A549 (cell line): ENCODE measurements around the gene BCAS4. TPM values are rescaled to one million over a fixed set of nuclear protein-coding genes. Genes with fewer than 3 reads are reported as not detected.

Experiments used
- ATAC-seq, 2 experiments: fragments of 200-7000 bp in 1 of 2; fragments of >200 bp in 1 of 2; cut with Nextera tagmentation in 1 of 2; cut with Tn5 transposase in 1 of 2; 3 replicates each; pipeline versions ENCODE4 v1.8.0 to v1.9.1; 2018 to 2020; ENCODE audit warnings: mild to moderate bottlenecking in 1 of 2, moderate library complexity in 1 of 2
- CTCF ChIA-PET: fragments of 300-600 bp; sonication (Branson Sonifier 250); formaldehyde crosslinking; extraction: SDS; loops from one replicate; lab custom pipeline; 2021; ENCODE audit warnings: antibody characterized with exemption, inconsistent platforms; lab: Yijun Ruan, JAX
- POLR2A ChIA-PET: fragments of 350-600 bp; formaldehyde crosslinking; extraction: SDS; loops from one replicate; lab custom pipeline; 2021; ENCODE audit warnings: antibody characterized with exemption, inconsistent platforms; lab: Yijun Ruan, JAX
- DNase-seq, 2 experiments: peaks; one replicate each; pipeline versions ENCODE4 v3.0.0 to v3.0.0-alpha.2; 2011 to 2016; ENCODE audit warnings: low read depth in 1 of 2, low spot score in 1 of 2
- FAIRE-seq: peaks from 2 replicates; lab custom pipeline; 2011; peaks lifted over from hg19 to GRCh38; lab: Jason Lieb, UNC
- H3K27ac ChIP-seq, 2 experiments: fragments of >200 bp; sonication (Bioruptor Twin); formaldehyde crosslinking; 3 replicates each; pipeline ENCODE4 v1.5.1; 2016 to 2017
- H3K4me1 ChIP-seq: fragments of >200 bp; sonication (Bioruptor Twin); formaldehyde crosslinking; 3 replicates; pipeline ENCODE4 v1.6.1; 2016
- H3K4me2 ChIP-seq: fragments of >200 bp; sonication (Bioruptor Twin); formaldehyde crosslinking; 3 replicates; pipeline ENCODE4 v1.6.1; 2016
- H3K4me3 ChIP-seq: fragments of >200 bp; sonication (Bioruptor Twin); formaldehyde crosslinking; 3 replicates; pipeline ENCODE4 v1.5.1; 2016
- H3K9me3 ChIP-seq: fragments of >200 bp; sonication (Bioruptor Twin); formaldehyde crosslinking; 3 replicates; pipeline ENCODE4 v1.6.1; 2016
- CBX8 ChIP-seq: fragments of 200-600 bp; sonication (generic); IDR thresholded peaks from 2 replicates; pipeline ENCODE4 v1.6.1; 2016
- CHD2 ChIP-seq: fragments of 150-350 bp; IDR thresholded peaks from 2 replicates; pipeline ENCODE4 v1.6.1; 2014; ENCODE audit warnings: low read length; ENCODE audit not compliant: partially characterized antibody
- CHD4 ChIP-seq: fragments of 200-600 bp; sonication (generic); IDR thresholded peaks from 2 replicates; pipeline ENCODE4 v1.6.1; 2016; ENCODE audit warnings: antibody characterized with exemption, mild to moderate bottlenecking, borderline replicate concordance
- CTCF ChIP-seq: fragments of >200 bp; sonication (Bioruptor Twin); formaldehyde crosslinking; IDR thresholded peaks from 3 replicates; pipeline ENCODE4 v1.5.1; 2016
- ESRRA ChIP-seq: fragments of 150-350 bp; IDR thresholded peaks from 2 replicates; pipeline ENCODE4 v1.6.1; 2014; ENCODE audit warnings: mild to moderate bottlenecking, low read length, borderline replicate concordance
- FOSB ChIP-seq: fragments of 250-450 bp; sonication (Bioruptor Pico); IDR thresholded peaks from 2 replicates; pipeline ENCODE4 v1.5.0; 2020; ENCODE audit warnings: mild to moderate bottlenecking, moderate library complexity
- GATA3 ChIP-seq: IDR thresholded peaks from 2 replicates; pipeline ENCODE4 v1.6.1; 2012; ENCODE audit warnings: borderline replicate concordance
- HES2 ChIP-seq: fragments of >200 bp; sonication (Bioruptor Twin); formaldehyde crosslinking; IDR thresholded peaks from 2 replicates; pipeline ENCODE4 v1.6.1; 2016
- HEYL ChIP-seq: fragments of 250-450 bp; sonication (Bioruptor Pico); IDR thresholded peaks from 2 replicates; pipeline ENCODE4 v1.8.0; 2021; ENCODE audit warnings: mild to moderate bottlenecking, moderate library complexity
- HOXA7 ChIP-seq: fragments of 250-450 bp; sonication (Bioruptor Pico); IDR thresholded peaks from 2 replicates; pipeline ENCODE4 v1.5.0; 2020; ENCODE audit warnings: mild to moderate bottlenecking, moderate library complexity
- HOXB13 ChIP-seq: fragments of 250-450 bp; sonication (Bioruptor Pico); IDR thresholded peaks from 2 replicates; pipeline ENCODE4 v1.5.0; 2020; ENCODE audit warnings: low read depth, mild to moderate bottlenecking, moderate library complexity
- HOXB5 ChIP-seq: fragments of 250-450 bp; sonication (Bioruptor Pico); IDR thresholded peaks from 2 replicates; pipeline ENCODE4 v1.5.0; 2020; ENCODE audit warnings: mild to moderate bottlenecking, moderate library complexity
- JUNB ChIP-seq: fragments of >200 bp; sonication (Bioruptor Twin); formaldehyde crosslinking; IDR thresholded peaks from 2 replicates; pipeline ENCODE4 v1.6.1; 2016
- MAFK ChIP-seq: fragments of 450-650 bp; IDR thresholded peaks from 2 replicates; pipeline ENCODE4 v1.6.1; 2014; ENCODE audit not compliant: partially characterized antibody
- MAZ ChIP-seq: fragments of 150-350 bp; IDR thresholded peaks from 2 replicates; pipeline ENCODE4 v1.6.1; 2014; ENCODE audit warnings: antibody characterized with exemption, low read depth, low read length, borderline replicate concordance
- REST ChIP-seq: fragments of 200-600 bp; sonication (generic); IDR thresholded peaks from 2 replicates; pipeline ENCODE4 v1.6.1; 2016; ENCODE audit warnings: antibody characterized with exemption, mild to moderate bottlenecking, moderate library complexity
- SMC3 ChIP-seq: fragments of >200 bp; sonication (Bioruptor Twin); formaldehyde crosslinking; IDR thresholded peaks from 3 replicates; pipeline ENCODE4 v1.6.1; 2018; ENCODE audit warnings: inconsistent platforms
- SREBF2 ChIP-seq: fragments of 450-650 bp; IDR thresholded peaks from 2 replicates; pipeline ENCODE4 v1.6.1; 2014; ENCODE audit warnings: mild to moderate bottlenecking, moderate library complexity
- TFCP2L1 ChIP-seq: fragments of 250-450 bp; sonication (Bioruptor Pico); IDR thresholded peaks from 2 replicates; pipeline ENCODE4 v1.5.0; 2021; ENCODE audit warnings: mild to moderate bottlenecking
- TP53 ChIP-seq: fragments of 250-450 bp; sonication (Bioruptor Pico); IDR thresholded peaks from 2 replicates; pipeline ENCODE4 v1.5.0; 2021; ENCODE audit warnings: mild to moderate bottlenecking, moderate library complexity
- ZC3H11A ChIP-seq: fragments of 450-650 bp; IDR thresholded peaks from 2 replicates; pipeline ENCODE4 v1.6.1; 2014; ENCODE audit warnings: antibody characterized with exemption, mild to moderate bottlenecking
- ZSCAN20 ChIP-seq: fragments of 250-450 bp; sonication (Bioruptor Pico); IDR thresholded peaks from 2 replicates; pipeline ENCODE4 v1.8.0; 2022; ENCODE audit warnings: mild to moderate bottlenecking, moderate library complexity
- WGBS: methylation state at CpG from one replicate; pipeline ENCODE4 v1.1.6; 2017; ENCODE audit errors: missing lambda C conversion rate; 5-methylcytosine and 5-hydroxymethylcytosine counted together
- polyA plus RNA-seq, 4 experiments: library from polyadenylated mRNA; depleted of rRNA in 3 of 4; stranded (reverse); fragments of >200 nt; fragmentation: RNase III in 1 of 4; extraction: RNeasy Plus Mini Kit Qiagen cat#74134 plus additional on column Dnase treatment in 1 of 4; gene quantifications; 2 replicates in 3 of 4; 3 replicates in 1 of 4; pipeline ENCODE4 v1.2.3, GENCODE V29; 2011 to 2017

Gene BCAS4
- polyA plus RNA-seq, 2 of the 4 experiments (the other 2 are of a cell fraction) = 16.9 to 48.4 TPM

- FAIRE-seq (no peak), ATAC-seq (no peak), DNase-seq (no peak)
- H3K4me3 ChIP-seq = no peak overlapping the region
- CTCF ChIA-PET = interaction anchor here (0.6 to 1.2 kb wide), 4 partner anchors 8 to 1145 kb away, joined by 3 to 4 read pairs (median 3); partner anchors contain the start of gene BCAS4
- TF ChIP-seq MAZ (no peak), HEYL (CRISPR knock-in tag) (no peak), SMC3 (no peak), SREBF2 (no peak)
- H3K4me2 ChIP-seq = no peak overlapping the region
- no peak overlapping the region for H3K27ac ChIP-seq
- no peaks in the 10 kb centered on the region for H3K4me1 ChIP-seq
- POLR2A ChIA-PET = interaction anchor here (0.5 kb wide), 1 partner anchor 55 kb away, joined by 4 read pairs; no protein-coding TSS in a partner anchor
- WGBS = 90% methylated on average over 6 of the region's 6 CpGs
- no peaks in the 10 kb centered on the region for H3K9me3 ChIP-seq
Measured at GRCh38 chr20:50865114-50865513, 70.3 kb downstream of the BCAS4 start.

GRCh38 chr20:50865591-50865990, 70.7 kb downstream of the BCAS4 start:
- ATAC-seq (no peak; a peak in 1 of 6 replicates), FAIRE-seq (no peak), DNase-seq (no peak)
- 88% methylated on average over 4 of the region's 7 CpGs for WGBS
- Histone ChIP-seq H3K9me3 (no peaks in the 10 kb centered on the region), H3K4me2 (no peak overlapping the region), H3K4me3 (no peak overlapping the region), H3K27ac (no peak overlapping the region), H3K4me1 (no peaks in the 10 kb centered on the region)
- TF ChIP-seq TP53 (CRISPR knock-in tag) = no peak
- TF ChIP-seq ZSCAN20 (CRISPR knock-in tag) = no peak
- TF ChIP-seq MAFK = no peak
- TF ChIP-seq GATA3 = no peak
- CTCF ChIA-PET = interaction anchor here (0.6 to 1.6 kb wide), 7 partner anchors 8 to 1144 kb away, joined by 3 to 7 read pairs (median 3); partner anchors contain the start of gene BCAS4
- POLR2A ChIA-PET = interaction anchor here (0.5 kb wide), 1 partner anchor 54 kb away, joined by 4 read pairs; no protein-coding TSS in a partner anchor

- no peak overlapping the region for H3K4me2 ChIP-seq
- POLR2A ChIA-PET = no interaction called here
- DNase-seq = no peak
- 94% methylated on average over 10 of the region's 12 CpGs for WGBS
- ATAC-seq = peak in 1 of 2 experiments; percentile 22; a peak in 2 of 6 replicates
- FAIRE-seq = no peak
- H3K4me3 ChIP-seq = no peak overlapping the region
- CTCF ChIA-PET = interaction anchor here (0.7 to 1.6 kb wide), 7 partner anchors 7 to 72 kb away, joined by 3 to 7 read pairs (median 3); partner anchors contain the start of gene BCAS4
- H3K27ac ChIP-seq = no peak overlapping the region
- TF ChIP-seq ZC3H11A = no peak
- TF ChIP-seq TFCP2L1 (CRISPR knock-in tag) = no peak
- TF ChIP-seq HOXB13 = no peak
- no peak for TF ChIP-seq JUNB
- no peak for TF ChIP-seq HOXA7 (CRISPR knock-in tag)
- TF ChIP-seq CHD4 = no peak
- no peak for TF ChIP-seq HOXB5 (CRISPR knock-in tag)
- no peak for TF ChIP-seq REST
- no peak for TF ChIP-seq HEYL (CRISPR knock-in tag)
- no peak for TF ChIP-seq HES2
- no peak for TF ChIP-seq SREBF2
- no peak for TF ChIP-seq TP53 (CRISPR knock-in tag)
- no peak for TF ChIP-seq CTCF
- no peak for TF ChIP-seq SMC3
- TF ChIP-seq CHD2 = no peak
- no peak for TF ChIP-seq CBX8
- TF ChIP-seq ZSCAN20 (CRISPR knock-in tag) = no peak
- no peak for TF ChIP-seq FOSB (CRISPR knock-in tag)
- no peak for TF ChIP-seq ESRRA
- H3K9me3 ChIP-seq = no peaks in the 10 kb centered on the region
- H3K4me1 ChIP-seq = no peaks in the 10 kb centered on the region
Measured at GRCh38 chr20:50866036-50866685, 71.3 kb downstream of the BCAS4 start.
